GM19395 (cell line): ENCODE results near the gene PVALEF.

Experiments used
- ATAC-seq: cut with Tn5 transposase; IDR thresholded peaks from one replicate; pipeline ENCODE4 v1.9.1; 2021; ENCODE audit warnings: mild to moderate bottlenecking, moderate library complexity; ENCODE audit not compliant: unreplicated experiment

PVALEF gene

DNA sequence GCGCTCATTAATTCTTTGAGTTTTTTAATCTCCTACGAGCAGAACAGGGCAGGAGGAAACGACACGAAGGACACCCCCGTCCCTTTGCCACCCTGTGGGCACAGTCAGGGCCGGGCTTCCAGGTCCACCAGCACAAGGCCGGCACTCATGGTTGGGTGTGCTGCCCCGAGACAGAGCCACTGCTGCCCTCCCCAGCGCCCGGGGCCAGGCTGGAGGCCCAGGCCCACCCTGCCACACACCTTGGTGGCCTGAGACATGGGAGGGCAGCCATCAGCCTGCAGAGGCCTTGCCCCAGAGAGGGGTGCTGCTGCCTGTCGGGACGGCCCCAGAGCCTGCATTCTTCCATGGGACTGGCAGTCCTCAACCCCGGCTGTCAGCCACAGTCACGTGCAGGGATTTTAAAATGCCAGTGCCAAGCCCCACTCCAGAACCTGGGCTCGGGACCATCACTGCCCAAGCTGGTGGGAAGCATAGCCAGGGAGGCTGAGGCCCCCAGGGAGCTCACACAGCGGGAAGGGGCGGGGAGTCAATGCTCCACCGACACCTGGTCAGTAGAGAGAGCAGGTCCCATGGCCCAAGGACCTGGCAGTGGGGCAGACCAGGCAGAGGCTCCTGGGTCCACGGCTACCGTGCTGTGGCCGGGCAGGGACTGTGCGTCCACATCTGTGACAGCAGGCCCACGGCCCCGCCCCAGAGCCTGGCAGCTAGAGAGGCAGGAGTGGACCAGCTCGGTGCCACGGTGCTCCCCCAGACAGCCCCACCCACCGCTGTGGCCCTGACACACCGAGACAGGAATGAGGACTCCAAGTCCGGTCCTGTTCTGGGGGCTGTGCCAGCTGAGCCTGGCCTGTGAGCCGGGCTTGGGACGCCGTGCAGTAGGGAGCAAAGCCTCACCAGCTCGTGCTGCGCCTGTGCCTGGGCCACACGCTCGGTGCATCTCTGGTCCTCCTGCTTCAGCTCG lies 29.9 kb downstream of the PVALEF start:
- ATAC-seq: no peak

DNA sequence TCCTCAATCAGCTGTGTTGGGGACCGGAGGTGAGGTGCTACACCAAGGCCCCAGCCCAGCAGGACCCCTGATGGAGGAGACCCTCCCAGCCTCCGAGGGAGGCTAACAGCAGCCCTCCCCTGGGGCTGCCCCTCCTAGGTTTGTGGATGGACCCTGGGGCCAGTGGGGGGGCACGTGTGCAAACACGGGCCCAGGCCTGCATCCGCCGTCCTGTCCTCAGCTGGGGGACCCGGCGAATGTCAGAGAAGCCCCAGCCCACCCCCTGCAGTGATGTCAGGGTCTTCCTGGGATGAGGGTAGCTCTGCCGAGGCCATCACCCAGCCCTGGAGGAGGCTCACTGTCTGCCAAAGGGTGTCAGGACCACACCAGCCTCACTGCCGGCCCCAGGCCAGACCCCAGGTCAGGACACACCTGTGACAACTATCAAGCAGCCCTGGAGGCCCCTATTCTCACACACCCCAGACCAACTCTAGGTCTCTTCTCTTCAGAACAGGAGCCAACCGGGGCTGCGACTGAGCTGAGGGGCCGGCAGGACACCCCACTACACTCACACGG lies 30.7 kb downstream of the PVALEF start:
- ATAC-seq: no peak

DNA sequence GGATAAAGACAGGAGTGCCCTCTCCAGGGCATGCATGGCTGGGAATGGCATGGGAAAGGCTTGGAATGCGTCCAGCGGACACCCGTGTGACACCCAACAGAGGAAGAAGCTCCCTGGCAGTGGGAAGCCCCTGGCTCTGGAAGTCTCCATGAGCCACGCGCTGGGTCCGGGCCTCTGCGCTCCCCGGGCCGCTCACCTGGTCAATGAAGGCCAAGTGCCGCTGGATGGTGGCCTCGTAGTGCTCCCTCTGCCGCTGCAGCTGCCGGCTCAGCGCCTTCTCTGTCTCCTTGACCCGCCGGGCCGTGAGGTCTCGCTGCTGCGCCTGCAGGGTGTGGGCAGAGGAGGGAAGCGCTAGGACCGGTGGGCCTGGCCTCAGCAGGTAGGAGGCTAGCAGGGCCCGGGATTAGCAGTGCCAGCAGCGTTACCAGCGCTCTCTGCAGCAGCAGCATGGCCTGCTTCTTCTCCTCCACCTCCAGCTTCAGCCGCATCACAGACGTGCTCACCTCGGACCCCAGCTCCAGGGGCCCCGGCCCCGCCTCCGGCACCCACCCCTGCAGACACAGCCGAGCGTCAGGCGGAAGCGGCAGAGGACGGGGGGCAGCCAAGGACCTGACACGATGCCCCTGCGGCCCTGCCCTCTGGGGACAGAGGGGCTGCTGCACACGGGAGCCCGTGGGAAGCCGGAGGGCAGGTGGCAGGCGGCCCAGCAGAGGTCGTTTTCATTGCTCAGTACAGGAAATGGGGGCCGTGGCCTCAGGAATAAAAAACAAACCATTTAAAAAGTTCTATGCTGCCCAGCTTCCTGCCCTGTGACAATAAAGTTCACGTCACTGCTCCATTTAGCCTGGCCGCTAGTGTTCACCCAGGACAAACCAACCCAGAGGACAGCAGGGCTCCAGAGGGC lies 31.4 kb downstream of the PVALEF start:
- no peak for ATAC-seq

DNA sequence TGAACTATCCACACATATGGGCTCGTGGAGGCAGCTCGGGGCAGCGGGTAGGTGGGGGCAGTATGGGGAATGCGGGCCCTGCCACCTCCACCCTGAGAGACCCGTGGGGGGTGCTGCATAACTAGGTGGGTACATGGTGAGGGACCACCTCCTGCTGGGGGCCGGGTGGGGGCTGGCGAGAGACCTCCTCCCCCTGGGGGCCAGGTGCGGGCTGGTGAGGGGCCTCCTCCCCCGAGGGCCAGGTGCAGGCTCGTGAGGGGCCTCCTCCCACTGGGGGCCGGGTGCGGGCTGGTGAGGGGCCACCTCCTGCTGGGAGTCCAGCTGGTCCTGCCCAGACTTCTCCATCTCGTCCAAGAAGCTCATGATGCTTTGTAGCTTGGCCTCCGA lies 32.1 kb downstream of the PVALEF start:
- ATAC-seq: no peak

DNA sequence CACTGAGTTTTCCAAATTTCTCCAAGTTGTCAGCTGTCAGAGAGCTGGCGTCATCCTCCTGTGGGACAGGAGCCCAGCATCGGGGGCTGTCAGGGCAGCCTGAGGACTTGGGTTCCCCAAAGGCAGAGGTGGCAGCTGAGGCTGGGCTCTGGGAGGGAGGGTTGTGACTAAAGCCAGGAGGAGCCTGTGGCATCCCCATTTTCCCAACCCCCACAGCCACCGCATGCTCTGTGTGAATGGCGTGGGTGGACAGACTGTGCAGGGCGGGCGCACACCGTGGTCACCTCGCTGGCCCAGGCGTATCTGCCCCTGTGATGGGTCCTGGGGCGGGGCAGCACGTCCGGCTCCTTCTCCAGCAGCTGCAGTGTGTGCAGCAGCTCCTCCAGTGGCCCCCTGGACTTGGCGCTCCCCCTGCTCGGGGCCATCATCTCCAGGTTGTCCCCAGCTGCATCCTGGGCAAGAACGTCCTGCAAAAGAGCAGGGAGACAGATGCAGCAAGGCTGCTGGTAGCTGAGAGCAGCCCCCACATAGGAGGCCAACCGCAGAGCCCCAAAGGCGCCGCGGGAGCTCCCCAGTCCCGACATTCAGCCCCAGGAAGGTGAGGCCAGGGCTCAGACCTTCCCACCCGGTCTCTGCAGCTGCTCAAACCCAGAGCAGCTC lies 32.7 kb downstream of the PVALEF start:
- ATAC-seq: no peak

DNA sequence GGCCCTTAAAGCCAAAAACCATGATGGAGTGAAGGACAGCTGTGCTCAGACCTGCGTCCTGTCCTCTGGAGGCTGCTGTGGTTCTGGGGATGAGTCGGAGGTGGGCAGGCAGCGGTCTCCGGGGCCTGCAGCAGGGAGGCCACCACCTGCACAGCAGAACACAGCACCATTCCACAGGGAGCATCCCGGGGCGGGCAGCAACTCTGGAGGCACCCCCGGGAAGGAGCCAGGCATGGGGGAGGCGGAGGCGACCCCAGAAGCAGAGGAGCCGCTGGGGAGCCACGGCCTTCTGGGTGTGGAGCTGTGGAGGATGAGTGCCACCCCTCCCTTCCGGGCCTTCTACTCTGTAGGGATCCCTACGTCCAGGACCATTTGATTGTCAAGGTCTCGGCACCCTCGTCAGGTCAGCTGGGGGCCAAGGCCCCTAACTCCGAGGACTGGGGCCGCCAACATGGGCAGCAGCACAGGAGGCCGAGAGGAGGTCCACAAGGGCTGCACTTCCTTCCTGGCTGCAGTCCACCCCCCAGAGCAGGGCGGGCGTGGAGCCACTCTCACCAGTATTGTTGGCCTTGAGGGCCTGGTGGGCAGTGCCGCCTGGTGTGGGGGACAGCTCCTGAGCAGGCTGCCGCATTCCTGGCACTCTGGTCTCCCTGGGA lies 33.6 kb downstream of the PVALEF start:
- ATAC-seq: no peak

DNA sequence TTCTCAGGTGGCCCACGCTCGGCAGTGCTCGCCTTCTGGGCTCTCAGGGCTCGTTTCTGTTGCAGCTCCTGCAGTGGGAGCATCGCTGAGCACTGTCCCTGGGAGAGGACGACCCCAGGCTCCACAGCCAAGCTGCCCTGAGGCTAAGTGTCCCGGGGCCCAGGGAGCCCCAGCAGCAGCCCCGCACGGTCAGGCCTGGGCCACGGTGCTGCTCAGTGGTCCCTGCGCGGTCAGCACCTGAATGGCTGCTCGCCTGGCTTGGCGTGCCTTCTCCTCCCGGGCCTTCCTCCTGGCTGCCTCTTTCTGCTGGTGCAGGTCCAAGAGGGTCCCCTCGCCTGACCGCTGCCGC lies 34.1 kb downstream of the PVALEF start:
- no peak for ATAC-seq

DNA sequence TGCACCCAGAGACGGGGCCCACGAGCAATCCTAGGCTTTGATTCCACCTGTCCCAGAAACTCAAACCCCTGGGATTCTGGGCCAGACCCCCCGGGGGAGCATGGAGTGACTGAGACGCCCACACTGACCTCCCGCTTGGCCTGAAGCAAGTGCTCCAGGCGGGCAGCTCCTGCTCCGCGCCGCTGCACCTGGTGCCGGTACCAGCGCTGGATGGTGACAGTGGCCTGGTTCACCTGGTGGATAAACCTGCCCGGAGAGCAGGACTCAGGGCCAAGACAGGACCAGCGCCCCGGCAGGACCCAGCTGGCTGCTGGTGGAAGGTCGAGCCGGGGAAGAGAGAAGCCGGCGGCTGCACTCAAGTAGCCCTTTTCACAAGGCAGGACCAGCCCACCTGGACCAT lies 34.9 kb downstream of the PVALEF start:
- no peak for ATAC-seq

DNA sequence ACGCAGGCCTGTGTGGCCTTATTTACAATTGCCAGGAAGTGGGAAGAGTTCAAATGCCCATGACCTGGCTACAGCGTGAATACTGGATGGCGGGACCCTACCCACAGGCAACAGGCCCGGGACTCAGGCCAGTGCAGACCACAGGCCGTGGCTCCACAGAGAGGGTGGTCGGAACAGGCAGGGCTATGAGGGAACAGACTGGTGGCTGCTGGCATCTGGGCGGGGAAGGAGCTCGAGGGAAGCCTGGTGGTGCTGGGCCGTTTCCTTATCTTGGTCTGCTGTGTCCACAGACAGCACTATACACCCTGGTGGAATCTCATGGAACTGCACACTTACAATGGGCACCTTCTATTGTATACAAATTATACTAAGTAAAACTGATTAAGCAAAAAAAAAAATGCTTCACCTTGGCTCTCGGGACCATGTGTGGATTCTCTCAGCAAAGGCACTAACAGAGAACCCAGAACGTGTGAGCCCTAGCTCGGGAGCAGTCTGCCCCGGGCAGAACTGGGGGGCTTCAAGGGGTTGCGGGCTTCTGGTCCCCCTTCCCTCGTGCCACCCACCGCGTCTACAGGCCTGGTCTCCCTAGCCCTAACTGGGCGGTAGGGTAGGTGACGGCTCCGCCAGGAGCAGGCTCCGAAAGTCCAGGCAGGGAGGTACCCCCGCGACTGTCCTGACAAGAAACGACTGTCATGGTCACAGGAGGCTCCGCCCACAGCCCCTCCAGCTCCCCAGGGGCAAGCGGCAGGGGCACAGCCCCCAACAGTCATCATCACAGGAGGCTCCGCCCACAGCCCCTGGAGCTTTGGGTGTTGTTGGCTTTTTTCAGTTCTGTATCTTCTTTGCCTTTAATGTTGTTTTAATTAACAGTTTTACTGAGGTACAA lies 35.6 kb downstream of the PVALEF start:
- no peak for ATAC-seq

DNA sequence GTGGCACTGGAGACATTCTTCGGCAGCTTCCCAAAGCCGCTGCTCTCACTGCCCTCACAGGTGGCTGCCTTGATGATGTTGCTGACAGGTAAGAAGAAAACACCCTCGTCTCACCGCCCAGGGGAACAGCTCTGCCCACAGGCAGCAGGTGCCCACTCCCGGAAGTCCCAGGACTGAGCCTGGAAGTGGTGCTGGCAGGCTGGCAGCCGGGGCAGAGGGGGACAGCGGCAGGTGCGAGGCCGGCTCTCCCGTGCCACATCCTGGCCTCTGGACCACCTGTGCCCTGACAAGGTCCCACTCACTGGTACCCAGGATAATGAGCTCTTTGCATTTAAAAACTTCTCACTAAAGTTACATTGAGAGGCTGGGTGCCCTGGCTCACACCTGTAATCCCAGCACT lies 37.0 kb downstream of the PVALEF start:
- no peak for ATAC-seq

DNA sequence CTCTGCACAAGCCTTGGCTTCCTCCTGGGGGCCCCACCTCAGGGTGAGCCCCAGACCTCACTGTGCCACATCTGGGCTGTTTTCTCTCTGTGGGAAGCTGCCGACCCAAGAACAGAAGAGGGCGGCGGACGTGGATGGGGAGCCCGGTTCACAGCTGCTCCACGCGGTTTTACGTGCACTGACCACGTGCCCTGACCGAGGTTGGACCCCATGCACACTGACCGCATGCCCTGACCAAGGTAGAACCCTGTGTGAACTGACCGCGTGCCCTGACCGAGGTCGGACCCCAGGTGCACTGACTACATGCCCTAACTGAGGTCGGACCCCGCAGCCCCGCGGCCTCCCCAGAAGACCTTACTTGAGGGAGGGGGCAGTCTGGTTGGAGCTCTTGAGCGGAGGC lies 37.8 kb downstream of the PVALEF start:
- no peak for ATAC-seq

DNA sequence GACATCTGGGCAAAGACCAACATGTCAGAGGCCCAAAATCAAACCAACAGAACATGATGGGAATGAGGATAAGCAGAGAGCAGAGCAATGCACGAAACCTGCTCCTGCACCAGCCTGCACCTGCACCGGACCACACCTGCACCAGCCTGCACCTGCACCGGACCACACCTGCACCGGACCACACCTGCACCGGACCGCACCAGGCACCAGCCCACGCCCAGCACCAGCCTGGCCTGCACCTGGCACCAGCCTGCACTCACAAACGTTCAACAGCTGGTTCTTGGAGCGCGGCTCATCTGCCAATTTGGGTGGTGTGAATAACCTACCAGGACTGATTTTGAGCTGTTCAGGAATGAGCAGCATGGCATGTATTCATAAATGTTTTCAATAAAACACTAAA lies 39.3 kb downstream of the PVALEF start:
- no peak for ATAC-seq

DNA sequence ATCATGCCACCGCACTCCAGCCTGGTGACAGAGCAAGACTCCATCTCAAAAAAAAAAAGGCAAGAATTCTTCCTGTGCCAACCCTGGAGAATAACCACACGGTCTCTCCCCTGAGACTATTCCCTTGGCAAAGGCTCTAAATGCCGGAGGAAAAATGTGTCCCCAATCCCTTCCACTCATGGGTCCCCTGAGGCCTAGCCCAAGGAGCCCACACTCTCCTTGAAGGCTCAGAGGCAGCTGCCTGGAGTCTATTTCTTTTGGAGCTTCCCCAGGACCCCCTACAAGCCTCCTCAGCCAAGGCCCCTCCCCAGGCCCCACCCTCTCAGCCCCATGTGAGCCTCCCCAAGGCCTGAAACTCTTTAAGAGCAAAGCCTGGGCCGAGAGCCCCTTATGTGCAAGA lies 40.9 kb downstream of the PVALEF start:
- no peak for ATAC-seq

DNA sequence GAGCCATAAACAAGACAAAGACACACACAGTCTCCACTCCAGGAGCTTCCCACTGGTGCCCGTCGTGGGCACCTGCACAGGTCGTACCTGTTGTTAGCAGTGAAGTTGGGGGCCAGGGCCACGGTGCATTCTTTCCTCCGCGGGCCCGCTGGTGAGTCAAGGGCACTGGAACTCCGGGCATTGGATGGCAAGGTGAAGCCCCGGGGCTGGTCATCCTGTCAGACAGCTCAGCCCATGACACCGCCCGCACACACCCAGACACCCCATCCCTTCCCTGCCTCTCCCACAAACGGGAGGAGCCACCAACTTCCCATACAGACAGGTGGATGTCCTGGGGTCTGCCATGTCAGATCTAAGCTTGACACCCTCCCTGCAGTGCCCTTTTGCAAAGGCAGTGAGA lies 41.4 kb downstream of the PVALEF start:
- ATAC-seq: no peak

DNA sequence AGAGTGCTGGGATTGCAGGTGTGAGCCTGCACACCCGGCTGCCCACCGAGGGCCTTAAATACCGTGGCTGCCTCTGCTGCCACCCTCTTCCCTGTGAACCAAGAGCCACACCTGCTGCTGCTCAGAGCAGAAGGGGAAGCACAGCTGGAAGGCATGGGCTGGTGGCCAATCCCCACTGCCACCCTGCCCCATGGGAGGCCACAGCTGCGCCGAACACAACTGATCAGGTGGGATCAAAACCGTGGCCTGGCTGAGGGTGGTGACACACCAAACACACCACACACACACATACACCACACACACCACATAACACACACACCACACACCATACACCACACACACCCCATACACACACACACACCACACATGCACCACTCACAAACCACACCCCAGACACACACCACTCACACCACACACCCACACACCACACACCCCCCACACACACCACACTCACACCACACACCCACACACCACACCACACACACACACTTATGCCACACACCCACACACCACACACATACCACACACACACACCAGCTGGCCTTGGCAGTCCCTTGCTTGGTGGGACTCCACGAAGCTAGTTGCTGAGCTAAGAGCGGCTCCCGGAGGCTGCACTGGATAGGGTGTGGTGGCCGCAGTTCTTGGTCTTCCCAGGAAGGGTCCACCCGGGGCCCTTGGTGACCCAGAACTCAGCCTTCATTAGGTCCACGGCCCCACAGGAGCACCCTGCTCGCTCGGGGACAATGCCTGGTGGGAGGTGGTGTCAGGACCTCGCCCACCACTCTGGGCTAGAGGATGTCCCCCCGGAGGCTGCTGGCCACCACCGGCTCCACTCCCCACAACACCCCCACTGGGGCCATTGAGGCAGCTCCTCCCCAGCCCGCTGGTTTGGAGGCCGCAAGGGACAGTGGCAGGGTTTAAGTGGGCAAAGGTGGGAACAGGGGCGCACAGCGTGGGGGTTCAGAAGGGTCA lies 42.6 kb downstream of the PVALEF start:
- ATAC-seq: no peak

DNA sequence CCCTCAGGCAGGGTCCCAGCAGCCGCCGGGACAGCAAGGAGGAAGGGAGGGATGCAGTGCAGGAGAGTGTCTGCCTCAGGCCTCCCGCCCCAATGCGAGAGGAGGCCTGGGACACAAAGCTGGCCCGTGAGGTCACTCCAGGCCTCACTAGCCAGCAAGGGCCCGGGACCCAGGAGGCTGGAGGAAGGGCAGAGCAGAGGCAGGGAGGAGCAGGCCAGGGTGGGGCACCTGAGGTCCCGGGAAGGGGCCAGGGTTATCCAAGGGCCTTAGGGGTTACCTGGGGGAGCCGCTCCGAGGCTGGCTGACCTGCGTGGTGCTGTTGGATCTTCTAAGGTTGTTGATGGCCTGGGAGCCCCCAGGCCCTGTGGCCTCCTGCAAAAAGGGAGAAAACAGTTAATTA lies 43.3 kb downstream of the PVALEF start:
- no peak for ATAC-seq

DNA sequence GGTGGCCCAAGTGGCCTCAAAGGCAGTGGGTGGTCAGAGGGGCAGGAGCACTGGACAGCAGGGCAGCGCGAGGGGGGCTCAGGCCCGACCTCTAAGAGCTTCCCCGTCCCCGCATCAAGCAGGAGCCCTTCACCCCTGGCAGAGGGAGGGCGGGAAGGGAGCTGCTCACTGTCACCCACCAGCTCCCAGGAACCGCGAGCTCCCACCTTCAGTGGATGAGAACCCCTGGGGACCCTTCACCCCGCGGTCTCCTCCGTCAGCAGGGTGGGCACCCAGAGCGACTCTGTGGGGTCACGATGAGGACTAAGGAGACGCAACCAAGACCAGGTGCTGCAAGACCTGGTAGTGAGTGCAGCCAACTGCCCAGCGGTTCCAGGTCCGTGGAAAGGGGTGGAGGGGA lies 43.8 kb downstream of the PVALEF start:
- no peak for ATAC-seq

DNA sequence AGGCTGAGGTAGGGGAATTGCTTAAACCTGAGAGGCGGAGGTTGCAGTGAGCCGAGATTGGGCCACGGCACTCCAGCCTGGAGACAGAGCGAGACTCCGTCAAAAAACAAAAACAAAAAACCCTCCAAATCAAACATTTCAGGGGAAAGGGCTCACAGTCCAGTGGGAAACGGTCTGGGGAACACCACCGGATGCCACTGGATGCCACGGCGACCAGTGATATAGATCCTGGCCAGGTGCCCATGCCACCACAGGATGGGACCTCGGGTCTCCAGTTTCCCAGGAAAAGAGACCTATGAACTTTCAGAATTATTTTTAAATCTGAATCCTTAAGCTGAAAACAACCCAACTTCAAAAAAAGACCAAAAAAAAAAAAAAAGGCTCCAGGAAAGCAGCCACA lies 45.2 kb downstream of the PVALEF start:
- no peak for ATAC-seq

DNA sequence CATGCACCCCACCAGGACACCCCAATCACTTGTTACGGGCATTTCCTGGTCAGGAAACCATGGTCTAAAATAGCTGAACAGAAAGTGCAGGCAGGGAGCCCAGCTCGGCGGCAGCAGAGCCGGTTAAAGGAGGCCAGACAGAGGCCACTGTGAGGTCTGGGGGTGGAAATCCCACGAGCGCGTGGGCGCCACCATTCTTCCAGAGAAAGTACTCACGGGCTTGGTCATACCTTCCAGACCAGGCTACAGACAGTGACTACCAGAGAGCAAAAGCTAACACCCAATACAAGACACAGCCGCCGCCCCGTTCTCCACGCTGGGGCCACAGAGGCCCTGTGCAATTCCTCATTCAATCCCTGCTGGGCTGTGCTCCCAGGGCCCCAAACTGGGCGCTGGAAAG lies 45.6 kb downstream of the PVALEF start:
- ATAC-seq: no peak
